ENCODE measurements around the gene TTLL5.

Gene TTLL5

GRCh38 chr14:75660630-75661498 is at the start of gene TTLL5, which contains the start of gene ERG28:
TTLL5 (plus strand) TSS chr14:75661246; CDS start chr14:75663150, 1,904 bp downstream.
ERG28 (minus strand) TSS chr14:75660876; CDS start chr14:75657502, 3,374 bp downstream.
- peak; percentile 100 for DNase-seq

- no peak for DNase-seq
Observed at GRCh38 chr14:75612157-75612556, 48.9 kb upstream of the TTLL5 start.

- no peak for DNase-seq
Observed at GRCh38 chr14:75614179-75614578, 46.9 kb upstream of the TTLL5 start.

GRCh38 chr14:75615200-75615599 is 45.8 kb upstream of the TTLL5 start:
- no peak for DNase-seq

- DNase-seq: no peak
Observed at GRCh38 chr14:75619548-75619947, 41.5 kb upstream of the TTLL5 start.

GRCh38 chr14:75625034-75625433 is 36.0 kb upstream of the TTLL5 start:
- DNase-seq: no peak

GRCh38 chr14:75626396-75626795 is 34.6 kb upstream of the TTLL5 start:
- no peak for DNase-seq

- no peak for DNase-seq
Observed at GRCh38 chr14:75626863-75627262, 34.2 kb upstream of the TTLL5 start.

- DNase-seq: no peak
Observed at GRCh38 chr14:75627406-75627805, 33.6 kb upstream of the TTLL5 start.

- DNase-seq: peak in 2 of 3 experiments; percentile 42 to 50
Observed at GRCh38 chr14:75628816-75629215, 32.2 kb upstream of the TTLL5 start.

- DNase-seq: peak in 1 of 3 experiments; percentile 46
Observed at GRCh38 chr14:75630695-75631452, 30.2 kb upstream of the TTLL5 start.

- peak in 1 of 3 experiments; percentile 22 for DNase-seq
Observed at GRCh38 chr14:75631453-75631831, 29.6 kb upstream of the TTLL5 start.

- DNase-seq: no peak
Observed at GRCh38 chr14:75634848-75635247, 26.2 kb upstream of the TTLL5 start.

GRCh38 chr14:75636100-75636692 is 24.9 kb upstream of the TTLL5 start:
- DNase-seq: peak in 2 of 3 experiments; percentile 9 to 50

- no peak for DNase-seq
Observed at GRCh38 chr14:75640876-75641275, 20.2 kb upstream of the TTLL5 start.

GRCh38 chr14:75643985-75644384 is 17.1 kb upstream of the TTLL5 start:
- DNase-seq: no peak

- peak in 1 of 3 experiments; percentile 93 for DNase-seq
Observed at GRCh38 chr14:75645056-75645455, 16.0 kb upstream of the TTLL5 start.

- DNase-seq: no peak
Observed at GRCh38 chr14:75646762-75647161, 14.3 kb upstream of the TTLL5 start.

GRCh38 chr14:75647640-75648039 is 13.4 kb upstream of the TTLL5 start:
- DNase-seq: no peak

GRCh38 chr14:75648066-75648838 is 12.8 kb upstream of the TTLL5 start:
- no peak for DNase-seq

GRCh38 chr14:75649337-75649736 is 11.7 kb upstream of the TTLL5 start:
- DNase-seq: no peak

- DNase-seq: no peak
Observed at GRCh38 chr14:75649773-75650172, 11.3 kb upstream of the TTLL5 start.
